HUES6 (cell line): Measurements from ENCODE around the gene CNTNAP2.

Experiments used
- H3K27ac ChIP-seq: 2 replicates; pipeline ENCODE4 v1.7.0; 2013; ENCODE audit warnings: low read depth, mild to moderate bottlenecking, low read length, inconsistent platforms
- H3K27me3 ChIP-seq: 2 replicates; pipeline ENCODE4 v1.6.1; 2013; ENCODE audit warnings: low read length; ENCODE audit not compliant: control insufficient read depth, insufficient read depth
- H3K36me3 ChIP-seq: 2 replicates; pipeline ENCODE4 v1.6.1; 2013; ENCODE audit warnings: low read length; ENCODE audit not compliant: control insufficient read depth, insufficient read depth
- H3K4me1 ChIP-seq: 2 replicates; pipeline ENCODE4 v1.6.1; 2013; ENCODE audit warnings: low read length; ENCODE audit not compliant: control insufficient read depth, insufficient read depth
- H3K4me3 ChIP-seq: 2 replicates; pipeline ENCODE4 v1.5.1; 2013; ENCODE audit warnings: low read depth, low read length
- H3K9ac ChIP-seq: one replicate; pipeline ENCODE4 v1.6.1; 2013; ENCODE audit warnings: mild to moderate bottlenecking, low read length
- H3K9me3 ChIP-seq: 2 replicates; pipeline ENCODE4 v1.6.1; 2013; ENCODE audit warnings: low read depth, low read length; ENCODE audit not compliant: control insufficient read depth, insufficient read depth

The CNTNAP2 gene

GRCh38 chr7:147406521-147407135 is 1290.0 kb downstream of the CNTNAP2 start:
- Histone ChIP-seq H3K9ac (no peak overlapping the region), H3K27ac (no peak overlapping the region), H3K4me3 (no peak overlapping the region), H3K4me1 (peaks cover 4% of the 10 kb centered on the region; the same call in 1 of the 2 replicates), H3K27me3 (no peaks in the 10 kb centered on the region), H3K9me3 (0 out of 2 replicates have a peak, but pooled peaks cover 3% of the 10 kb centered on the region), H3K36me3 (no peaks in the 10 kb centered on the region)

GRCh38 chr7:147411096-147411495 is 1294.5 kb downstream of the CNTNAP2 start:
- Histone ChIP-seq H3K36me3 (no peaks in the 10 kb centered on the region), H3K4me1 (no peaks in the 10 kb centered on the region), H3K27me3 (no peaks in the 10 kb centered on the region), H3K9ac (no peak overlapping the region), H3K27ac (no peak overlapping the region), H3K9me3 (no peaks in the 10 kb centered on the region), H3K4me3 (no peak overlapping the region)

GRCh38 chr7:147412109-147412508 is 1295.5 kb downstream of the CNTNAP2 start:
- Histone ChIP-seq H3K4me3 (no peak overlapping the region), H3K36me3 (no peaks in the 10 kb centered on the region), H3K4me1 (no peaks in the 10 kb centered on the region), H3K27me3 (no peaks in the 10 kb centered on the region), H3K27ac (no peak overlapping the region), H3K9ac (no peak overlapping the region), H3K9me3 (no peaks in the 10 kb centered on the region)

GRCh38 chr7:147412782-147413556 is 1296.4 kb downstream of the CNTNAP2 start:
- H3K9me3 ChIP-seq: no peaks in the 10 kb centered on the region
- no peaks in the 10 kb centered on the region for H3K36me3 ChIP-seq
- H3K4me1 ChIP-seq: no peaks in the 10 kb centered on the region
- H3K27ac ChIP-seq: no peak overlapping the region
- H3K4me3 ChIP-seq: no peak overlapping the region
- no peak overlapping the region for H3K9ac ChIP-seq
- no peaks in the 10 kb centered on the region for H3K27me3 ChIP-seq

- Histone ChIP-seq H3K36me3 (no peaks in the 10 kb centered on the region), H3K9me3 (no peaks in the 10 kb centered on the region), H3K27ac (no peak overlapping the region), H3K9ac (no peak overlapping the region), H3K27me3 (no peaks in the 10 kb centered on the region), H3K4me3 (no peak overlapping the region), H3K4me1 (no peaks in the 10 kb centered on the region)
These were observed 1296.9 kb downstream of the CNTNAP2 start for GRCh38 chr7:147413557-147413870.

GRCh38 chr7:147415991-147416390 is 1299.4 kb downstream of the CNTNAP2 start:
- H3K4me1 ChIP-seq: no peaks in the 10 kb centered on the region
- H3K36me3 ChIP-seq: no peaks in the 10 kb centered on the region
- H3K27me3 ChIP-seq: no peaks in the 10 kb centered on the region
- H3K27ac ChIP-seq: no peak overlapping the region
- no peak overlapping the region for H3K4me3 ChIP-seq
- no peaks in the 10 kb centered on the region for H3K9me3 ChIP-seq
- no peak overlapping the region for H3K9ac ChIP-seq

GRCh38 chr7:147418966-147419365 is 1302.4 kb downstream of the CNTNAP2 start:
- Histone ChIP-seq H3K4me1 (0 out of 2 replicates have a peak, but pooled peaks cover 3% of the 10 kb centered on the region), H3K27ac (no peak overlapping the region), H3K36me3 (no peaks in the 10 kb centered on the region), H3K9ac (no peak overlapping the region), H3K9me3 (no peaks in the 10 kb centered on the region), H3K27me3 (no peaks in the 10 kb centered on the region), H3K4me3 (no peak overlapping the region)

- Histone ChIP-seq H3K4me1 (0 out of 2 replicates have a peak, but pooled peaks cover 9% of the 10 kb centered on the region), H3K4me3 (no peak overlapping the region), H3K36me3 (no peaks in the 10 kb centered on the region), H3K9ac (no peak overlapping the region), H3K27ac (no peak overlapping the region), H3K9me3 (peaks cover 9% of the 10 kb centered on the region; the same call in 1 of the 2 replicates), H3K27me3 (no peaks in the 10 kb centered on the region)
These were observed 1307.3 kb downstream of the CNTNAP2 start for GRCh38 chr7:147423875-147424274.

- no peak overlapping the region for H3K9ac ChIP-seq
- H3K27ac ChIP-seq: no peak overlapping the region
- H3K27me3 ChIP-seq: peaks cover 17% of the 10 kb centered on the region
- H3K4me1 ChIP-seq: peaks cover 9% of the 10 kb centered on the region; the same call in 1 of the 2 replicates
- H3K36me3 ChIP-seq: no peaks in the 10 kb centered on the region
- no peak overlapping the region for H3K4me3 ChIP-seq
- H3K9me3 ChIP-seq: peaks cover 9% of the 10 kb centered on the region; the same call in 1 of the 2 replicates
These were observed 1311.5 kb downstream of the CNTNAP2 start for GRCh38 chr7:147428075-147428474.

- Histone ChIP-seq H3K36me3 (no peaks in the 10 kb centered on the region), H3K4me1 (no peaks in the 10 kb centered on the region; the same call in 1 of the 2 replicates), H3K9me3 (peaks cover 9% of the 10 kb centered on the region; the same call in 1 of the 2 replicates), H3K27ac (no peak overlapping the region), H3K4me3 (no peak overlapping the region), H3K27me3 (peaks cover 36% of the 10 kb centered on the region), H3K9ac (no peak overlapping the region)
These were observed 1313.4 kb downstream of the CNTNAP2 start for GRCh38 chr7:147429961-147430360.

- Histone ChIP-seq H3K4me3 (no peak overlapping the region), H3K9ac (no peak overlapping the region), H3K9me3 (peaks cover 6% of the 10 kb centered on the region; the same call in 1 of the 2 replicates), H3K4me1 (peaks cover 3% of the 10 kb centered on the region; the same call in 1 of the 2 replicates), H3K27ac (no peak overlapping the region), H3K27me3 (peaks cover 55% of the 10 kb centered on the region), H3K36me3 (no peaks in the 10 kb centered on the region)
These were observed 1315.5 kb downstream of the CNTNAP2 start for GRCh38 chr7:147432079-147432478.
